ENCODE results near the gene ATP8A2. TPM values are rescaled to one million over a fixed set of nuclear protein-coding genes. Genes with fewer than 3 reads are reported as not detected.

ATP8A2 gene
- total RNA-seq, 3 donors from 2014 or later (not counting 1 experiment from before 2014, with no cell fraction given) = 0.43 to 0.68 (median 0.59) TPM

GRCh38 chr13:26026211-26026610 lies 654.4 kb downstream of the ATP8A2 start:
- Mint-ChIP-seq H3K4me3 (no peak overlapping the region), H3K36me3 (no peaks in the 10 kb centered on the region), H3K4me1 (no peaks in the 10 kb centered on the region), H3K27me3 (ENCODE audit: low read depth in 2 of 2) (peaks cover 25 to 43% of the 10 kb centered on the region in 2 donors), H3K9me3 (no peaks in the 10 kb centered on the region), H3K27ac (no peak overlapping the region)
- Histone ChIP-seq H3K36me3 (ENCODE audit: control insufficient read depth, insufficient read depth, low read length) (no peaks in the 10 kb centered on the region), H3K4me1 (ENCODE audit: control insufficient read depth, insufficient read depth, low read length) (no peaks in the 10 kb centered on the region), H3K27ac (ENCODE audit: low read length) (no peak overlapping the region), H3K27me3 (ENCODE audit: control insufficient read depth, insufficient read depth, low read length) (no peaks in the 10 kb centered on the region), H3K9me3 (ENCODE audit: control insufficient read depth, insufficient read depth, low read length) (no peaks in the 10 kb centered on the region), H3K4me3 (ENCODE audit: low read length) (no peak overlapping the region)
- no peak for DNase-seq
- TF ChIP-seq CTCF (IDR thresholded peaks at IDR 0.05) = no peak
- intact Hi-C loops (cut with micrococcal nuclease) = no loop called here
- 89% methylated on average over 4 of the region's 4 CpGs for WGBS (ENCODE audit: insufficient coverage)
- ATAC-seq = no peak

DNA sequence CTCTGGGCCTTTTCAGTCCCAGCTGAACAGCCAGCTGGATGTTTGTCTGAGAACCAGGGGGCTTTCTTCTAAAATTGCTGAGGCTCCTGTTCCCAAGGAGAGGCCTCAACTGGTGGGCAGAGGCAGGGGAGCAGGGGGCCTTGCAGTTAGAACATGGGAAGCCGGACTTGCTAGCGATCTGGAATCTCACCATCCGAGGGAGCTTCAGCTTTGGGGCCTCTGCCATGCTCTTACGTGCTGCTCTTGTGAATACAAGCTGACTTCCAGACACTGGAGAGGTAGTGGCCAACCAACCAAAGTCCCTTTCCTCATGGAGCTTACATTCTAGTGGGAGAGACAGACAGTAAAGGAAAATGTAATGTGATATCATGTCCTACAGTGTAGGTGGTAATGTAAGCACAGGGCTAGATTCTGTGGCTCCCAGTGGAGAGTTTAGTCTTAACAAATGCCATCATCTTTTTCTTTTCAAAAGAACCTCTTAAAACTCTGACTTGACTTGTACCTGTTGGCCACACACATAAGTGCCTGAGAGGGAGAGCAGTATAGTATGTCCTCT lies 657.9 kb downstream of the ATP8A2 start:
- H3K27ac ChIP-seq (ENCODE audit: low read length) = no peak overlapping the region
- Mint-ChIP-seq H3K27ac (no peak overlapping the region), H3K4me1 (no peaks in the 10 kb centered on the region), H3K27me3 (ENCODE audit: low read depth in 2 of 2) (peaks cover 15 to 19% of the 10 kb centered on the region in 2 donors), H3K36me3 (no peaks in the 10 kb centered on the region), H3K9me3 (no peaks in the 10 kb centered on the region), H3K4me3 (no peak overlapping the region)
- no peak overlapping the region for H3K4me3 ChIP-seq (ENCODE audit: low read length)
- no peak for ATAC-seq
- no peaks in the 10 kb centered on the region for H3K4me1 ChIP-seq (ENCODE audit: control insufficient read depth, insufficient read depth, low read length)
- no peak for DNase-seq
- TF ChIP-seq CTCF (IDR thresholded peaks at IDR 0.05) = no peak
- no peaks in the 10 kb centered on the region for H3K36me3 ChIP-seq (ENCODE audit: control insufficient read depth, insufficient read depth, low read length)
- H3K9me3 ChIP-seq (ENCODE audit: control insufficient read depth, insufficient read depth, low read length) = no peaks in the 10 kb centered on the region
- intact Hi-C loops (cut with micrococcal nuclease) = no loop called here
- WGBS (ENCODE audit: insufficient coverage) = 89% methylated on average over 4 of the region's 4 CpGs
- no peaks in the 10 kb centered on the region for H3K27me3 ChIP-seq (ENCODE audit: control insufficient read depth, insufficient read depth, low read length)

DNA sequence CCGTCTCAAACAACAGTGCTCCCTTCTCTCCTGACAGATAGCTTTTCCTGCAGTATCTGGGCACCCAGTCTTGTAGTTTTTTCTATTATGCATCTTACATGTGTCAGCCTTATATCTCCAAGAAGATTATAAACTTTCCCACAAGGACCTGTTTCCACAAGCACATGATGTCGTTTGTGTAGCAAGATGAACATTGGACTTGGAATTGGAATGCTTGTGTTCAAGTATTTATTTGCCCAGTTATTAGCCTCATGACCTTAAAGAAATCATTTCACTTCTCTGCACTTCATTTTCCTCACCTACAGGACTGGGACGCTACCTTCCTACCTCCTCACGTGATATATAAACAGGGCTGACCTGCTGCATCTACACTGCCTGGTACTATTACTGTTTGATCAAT lies 658.6 kb downstream of the ATP8A2 start:
- no peaks in the 10 kb centered on the region for H3K9me3 Mint-ChIP-seq
- H3K36me3 ChIP-seq (ENCODE audit: control insufficient read depth, insufficient read depth, low read length) = no peaks in the 10 kb centered on the region
- H3K27me3 ChIP-seq (ENCODE audit: control insufficient read depth, insufficient read depth, low read length) = no peaks in the 10 kb centered on the region
- intact Hi-C loops (cut with micrococcal nuclease) = no loop called here
- H3K27ac Mint-ChIP-seq = no peak overlapping the region
- 95% methylated on average over 3 of the region's 4 CpGs for WGBS (ENCODE audit: insufficient coverage)
- H3K9me3 ChIP-seq (ENCODE audit: control insufficient read depth, insufficient read depth, low read length) = no peaks in the 10 kb centered on the region
- H3K27me3 Mint-ChIP-seq (ENCODE audit: low read depth in 2 of 2) = peaks cover 10 to 14% of the 10 kb centered on the region in 2 donors
- H3K4me3 Mint-ChIP-seq = no peak overlapping the region
- ATAC-seq = peak in 1 of 3 donors; percentile 27
- no peak for DNase-seq
- H3K27ac ChIP-seq (ENCODE audit: low read length) = no peak overlapping the region
- no peaks in the 10 kb centered on the region for H3K36me3 Mint-ChIP-seq
- H3K4me1 ChIP-seq (ENCODE audit: control insufficient read depth, insufficient read depth, low read length) = no peaks in the 10 kb centered on the region
- H3K4me1 Mint-ChIP-seq = no peaks in the 10 kb centered on the region
- TF ChIP-seq CTCF (IDR thresholded peaks at IDR 0.05) = no peak
- no peak overlapping the region for H3K4me3 ChIP-seq (ENCODE audit: low read length)

DNA sequence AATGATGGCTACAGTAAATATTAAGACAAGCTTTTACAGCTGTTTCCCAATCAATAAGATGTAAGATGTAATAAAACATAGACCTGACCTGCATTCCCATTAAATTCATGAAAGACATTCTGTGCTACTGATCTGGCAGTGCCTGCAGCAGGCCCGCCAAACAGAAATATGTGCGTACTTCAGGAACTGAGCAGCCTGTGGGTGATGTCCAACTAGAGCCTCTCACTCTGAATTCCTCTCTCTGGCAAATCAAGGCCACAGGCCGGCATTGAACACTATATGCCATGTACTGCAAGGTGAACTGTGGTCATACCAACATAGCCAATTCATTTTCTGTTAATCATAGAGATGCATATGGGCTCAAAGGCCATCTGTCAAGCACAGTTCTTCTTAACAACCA lies 662.2 kb downstream of the ATP8A2 start:
- H3K4me1 ChIP-seq (ENCODE audit: control insufficient read depth, insufficient read depth, low read length) = no peaks in the 10 kb centered on the region
- 98% methylated on average over 3 of the region's 3 CpGs for WGBS (ENCODE audit: insufficient coverage)
- H3K27me3 ChIP-seq (ENCODE audit: control insufficient read depth, insufficient read depth, low read length) = no peaks in the 10 kb centered on the region
- no peak overlapping the region for H3K27ac ChIP-seq (ENCODE audit: low read length)
- no peak overlapping the region for H3K27ac Mint-ChIP-seq
- TF ChIP-seq CTCF (IDR thresholded peaks at IDR 0.05) = no peak
- no peak overlapping the region for H3K4me3 ChIP-seq (ENCODE audit: low read length)
- no peaks in the 10 kb centered on the region for H3K36me3 ChIP-seq (ENCODE audit: control insufficient read depth, insufficient read depth, low read length)
- H3K9me3 Mint-ChIP-seq = no peaks in the 10 kb centered on the region
- no peak for DNase-seq
- H3K4me3 Mint-ChIP-seq = no peak overlapping the region
- H3K4me1 Mint-ChIP-seq = no peaks in the 10 kb centered on the region
- peaks cover 6 to 7% of the 10 kb centered on the region in 2 donors for H3K27me3 Mint-ChIP-seq (ENCODE audit: low read depth in 2 of 2)
- intact Hi-C loops (cut with micrococcal nuclease) = no loop called here
- no peaks in the 10 kb centered on the region for H3K36me3 Mint-ChIP-seq
- H3K9me3 ChIP-seq (ENCODE audit: control insufficient read depth, insufficient read depth, low read length) = no peaks in the 10 kb centered on the region
- no peak for ATAC-seq

Data from natural killer cell (primary cell).